HCT116 (cell line): ENCODE results near the gene OR4D1. TPM values are rescaled to one million over a fixed set of nuclear protein-coding genes. Genes with fewer than 3 reads are reported as not detected.

ENCODE experiments used
- ATAC-seq: fragments of 200-7000 bp; cut with Tn5 transposase; 2 replicates; pipeline ENCODE4 v1.9.1; 2020; ENCODE audit warnings: mild to moderate bottlenecking, moderate library complexity
- BruUV-seq: library from RNA; stranded (reverse); fragments of 400-500 nt; replicated peaks from 2 replicates; lab custom pipeline; 2021; lab: Mats Ljungman, UMichigan
- CTCF ChIA-PET: fragments of 300-600 bp; sonication (Branson Sonifier 250); formaldehyde crosslinking; loops from one replicate; lab custom pipeline; 2021; ENCODE audit warnings: antibody characterized with exemption; lab: Charles Lee
- POLR2A ChIA-PET: fragments of 300-600, 350-600 bp; sonication (Branson Sonifier 250); formaldehyde crosslinking; loops from one replicate; lab custom pipeline; 2021; ENCODE audit warnings: antibody characterized with exemption; lab: Charles Lee
- RAD21 ChIA-PET, 2 experiments: fragments of 300-600 bp; sonication (Branson Sonifier 250); formaldehyde crosslinking; loops; one replicate each; lab custom pipeline; 2023; ENCODE audit warnings: low total read pairs in 2 of 2; ENCODE audit not compliant: uncharacterized antibody in 2 of 2, unreplicated experiment in 2 of 2, low non-redundant PET in 1 of 2; lab: Charles Lee
- DNase-seq: peaks from one replicate; pipeline ENCODE4 v3.0.0-alpha.2; 2010; ENCODE audit warnings: low read depth, low spot score
- H2AFZ ChIP-seq: fragments of 200-600 bp; shearing (Covaris generic), sonication (generic); 2 replicates; pipeline ENCODE4 v1.6.1; 2017; ENCODE audit warnings: low read depth, mixed run types, mixed read lengths, antibody characterized with exemption, low read length; ENCODE audit not compliant: poor library complexity, severe bottlenecking
- H3K27ac ChIP-seq: 2 replicates; pipeline ENCODE4 v1.5.1; 2012; ENCODE audit warnings: low read depth, low read length
- H3K27me3 ChIP-seq: fragments of 200-600 bp; sonication (generic); 2 replicates; pipeline ENCODE4 v1.6.1; 2016; ENCODE audit warnings: mixed run types, low read length, mixed read lengths; ENCODE audit not compliant: insufficient read depth
- H3K36me3 ChIP-seq, 2 experiments: fragments of 200-500 bp in 1 of 2; fragments of 200-600 bp in 1 of 2; sonication (Bioruptor generic) in 1 of 2; sonication (generic) in 1 of 2; 2 replicates each; pipeline versions ENCODE4 v1.5.1 to v1.6.1; 2014 to 2016; ENCODE audit warnings: low read length in 2 of 2, inconsistent platforms in 1 of 2, mixed read lengths in 1 of 2, mixed run types in 1 of 2; ENCODE audit not compliant: insufficient read depth in 2 of 2, control insufficient read depth in 1 of 2
- H3K4me1 ChIP-seq, 2 experiments: fragments of 200-600 bp in 1 of 2; sonication (generic) in 1 of 2; 2 replicates each; pipeline versions ENCODE4 v1.5.1 to v1.6.1; 2012 to 2017; ENCODE audit warnings: low read length in 2 of 2, inconsistent platforms in 1 of 2, mild to moderate bottlenecking in 1 of 2, mixed read lengths in 1 of 2, mixed run types in 1 of 2, moderate library complexity in 1 of 2; ENCODE audit not compliant: insufficient read depth in 2 of 2, control insufficient read depth in 1 of 2
- H3K4me2 ChIP-seq: fragments of 200-600 bp; sonication (generic); 2 replicates; pipeline ENCODE4 v1.6.1; 2017; ENCODE audit warnings: mixed run types, low read length, mixed read lengths
- H3K4me3 ChIP-seq, 2 experiments: fragments of 200-600 bp in 1 of 2; sonication (generic) in 1 of 2; replicated peaks in 1 of 2; 2 replicates each; pipeline ENCODE4 v1.5.1; 2011 to 2016; ENCODE audit warnings: low read length in 2 of 2, control low read depth in 1 of 2, low read depth in 1 of 2, mild to moderate bottlenecking in 1 of 2, mixed read lengths in 1 of 2, mixed run types in 1 of 2
- H3K79me2 ChIP-seq: fragments of 200-600 bp; sonication (generic); 2 replicates; pipeline ENCODE4 v1.6.1; 2017; ENCODE audit warnings: mild to moderate bottlenecking, mixed run types, low read length, moderate library complexity, mixed read lengths; ENCODE audit not compliant: insufficient read depth
- H3K9ac ChIP-seq: fragments of 200-600 bp; sonication (generic); 2 replicates; pipeline ENCODE4 v1.6.1; 2016; ENCODE audit warnings: low read length, mixed read lengths
- H3K9me2 ChIP-seq: fragments of 200-600 bp; sonication (generic), shearing (Covaris generic); 2 replicates; pipeline ENCODE4 v1.6.1; 2017; ENCODE audit warnings: mixed run types, mild to moderate bottlenecking, moderate library complexity; ENCODE audit not compliant: insufficient read depth
- H3K9me3 ChIP-seq, 2 experiments: fragments of 200-500 bp in 1 of 2; fragments of 200-600 bp in 1 of 2; sonication (Bioruptor generic) in 1 of 2; sonication (generic) in 1 of 2; 2 replicates each; pipeline ENCODE4 v1.6.1; 2014 to 2017; ENCODE audit warnings: low read length in 2 of 2, mixed read lengths in 2 of 2, inconsistent platforms in 1 of 2, low read depth in 1 of 2, mild to moderate bottlenecking in 1 of 2, mixed run types in 1 of 2, moderate library complexity in 1 of 2; ENCODE audit not compliant: control insufficient read depth in 1 of 2, insufficient read depth in 1 of 2
- H4K20me1 ChIP-seq: fragments of 200-600 bp; sonication (generic), shearing (Covaris generic); 2 replicates; pipeline ENCODE4 v1.6.1; 2017; ENCODE audit warnings: mixed run types, mild to moderate bottlenecking, moderate library complexity; ENCODE audit not compliant: insufficient read depth
- CBX3 ChIP-seq: IDR thresholded peaks from 2 replicates; pipeline ENCODE4 v1.6.1; 2012; ENCODE audit warnings: low read depth
- CEBPB ChIP-seq: IDR thresholded peaks from 2 replicates; pipeline ENCODE4 v1.6.1; 2012; ENCODE audit warnings: low read depth
- EGR1 ChIP-seq: IDR thresholded peaks from 2 replicates; pipeline ENCODE4 v1.6.1; 2012; ENCODE audit warnings: low read depth
- ELF1 ChIP-seq: IDR thresholded peaks from 2 replicates; pipeline ENCODE4 v1.6.1; 2012; ENCODE audit warnings: low read depth, borderline replicate concordance
- EZH2phosphoT487 ChIP-seq: fragments of 200-600 bp; IDR thresholded peaks from 2 replicates; pipeline ENCODE4 v1.6.1; 2018; ENCODE audit warnings: antibody characterized with exemption, borderline replicate concordance
- FOSL1 ChIP-seq: IDR thresholded peaks from 2 replicates; pipeline ENCODE4 v1.6.1; 2012; ENCODE audit warnings: low read depth
- JUND ChIP-seq: IDR thresholded peaks from 2 replicates; pipeline ENCODE4 v1.6.1; 2012
- RAD21 ChIP-seq: IDR thresholded peaks from 2 replicates; pipeline ENCODE4 v1.6.1; 2012; ENCODE audit warnings: low read depth, mild to moderate bottlenecking
- SIN3A ChIP-seq: IDR thresholded peaks from 2 replicates; pipeline ENCODE4 v1.6.1; 2012; ENCODE audit warnings: low read depth
- intact Hi-C: fragments of 100-400 bp; cut with micrococcal nuclease; formaldehyde crosslinking; loops from 2 replicates; pipeline ENCODE4 v1.10.0; 2022
- total RNA-seq: library from RNA; stranded (reverse); gene quantifications from one replicate; pipeline ENCODE4 v1.2.1, GENCODE V29; 2021; ENCODE audit not compliant: unreplicated experiment
- TF ChIP-seq, protein P1 (sequence below), 3 experiments: fragments of 200-600 bp in 1 of 3; sonication (generic) in 1 of 3; IDR thresholded peaks in 2 of 3; conservative IDR thresholded peaks in 1 of 3; 2 replicates each; pipeline ENCODE4 v1.5.1; 2012 to 2017; ENCODE audit warnings: low read depth in 2 of 3, low read length in 2 of 3, antibody characterized with exemption in 1 of 3, borderline replicate concordance in 1 of 3, control low read depth in 1 of 3, mild to moderate bottlenecking in 1 of 3, mixed read lengths in 1 of 3, mixed run types in 1 of 3, moderate library complexity in 1 of 3; ENCODE audit not compliant: insufficient read depth in 1 of 3
- TF ChIP-seq, protein P2 (sequence below): IDR thresholded peaks from 2 replicates; pipeline ENCODE4 v1.6.1; 2012; ENCODE audit warnings: low read depth
- TF ChIP-seq, protein P3 (sequence below): IDR thresholded peaks from 2 replicates; pipeline ENCODE4 v1.6.1; 2012

Gene OR4D1
- total RNA-seq, 1 experiment from 2014 or later, result not detected

DNA sequence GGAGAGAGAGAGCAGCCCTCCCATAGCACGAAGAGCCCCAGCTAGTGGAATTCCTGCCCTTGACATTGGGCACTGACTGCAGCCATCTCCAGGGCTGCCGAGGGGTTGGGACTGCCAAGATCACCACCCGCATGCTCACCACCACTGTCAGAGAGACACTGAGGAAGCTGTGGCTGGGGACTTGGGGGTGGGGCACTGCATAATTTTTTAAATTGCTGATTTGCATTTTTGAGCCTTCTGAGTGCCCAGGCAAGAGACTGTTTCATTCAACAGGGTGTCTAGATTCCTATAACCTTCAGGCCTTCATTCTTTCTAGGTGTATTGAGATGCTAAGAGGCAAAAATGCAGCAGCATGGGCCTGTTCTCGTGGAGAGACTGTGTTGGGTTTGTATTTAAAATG is 35.3 kb downstream of the OR4D1 start:
- H3K36me3 ChIP-seq, result no peaks in the 10 kb centered on the region
- H3K79me2 ChIP-seq, result no peaks in the 10 kb centered on the region
- H3K9me2 ChIP-seq, result no peaks in the 10 kb centered on the region
- ATAC-seq (no peak), DNase-seq (no peak)
- CTCF ChIA-PET, result interaction anchor here (1.1 to 1.8 kb wide), 2 partner anchors 11 to 17 kb away, joined by 4 to 6 read pairs; no protein-coding TSS in a partner anchor
- no peak overlapping the region for H3K4me2 ChIP-seq
- RAD21 ChIA-PET, result no interaction called here
- no peaks in the 10 kb centered on the region for H4K20me1 ChIP-seq
- BruUV-seq, result no TSS peak
- TF ChIP-seq EGR1, result no peak
- TF ChIP-seq, protein P1, sequence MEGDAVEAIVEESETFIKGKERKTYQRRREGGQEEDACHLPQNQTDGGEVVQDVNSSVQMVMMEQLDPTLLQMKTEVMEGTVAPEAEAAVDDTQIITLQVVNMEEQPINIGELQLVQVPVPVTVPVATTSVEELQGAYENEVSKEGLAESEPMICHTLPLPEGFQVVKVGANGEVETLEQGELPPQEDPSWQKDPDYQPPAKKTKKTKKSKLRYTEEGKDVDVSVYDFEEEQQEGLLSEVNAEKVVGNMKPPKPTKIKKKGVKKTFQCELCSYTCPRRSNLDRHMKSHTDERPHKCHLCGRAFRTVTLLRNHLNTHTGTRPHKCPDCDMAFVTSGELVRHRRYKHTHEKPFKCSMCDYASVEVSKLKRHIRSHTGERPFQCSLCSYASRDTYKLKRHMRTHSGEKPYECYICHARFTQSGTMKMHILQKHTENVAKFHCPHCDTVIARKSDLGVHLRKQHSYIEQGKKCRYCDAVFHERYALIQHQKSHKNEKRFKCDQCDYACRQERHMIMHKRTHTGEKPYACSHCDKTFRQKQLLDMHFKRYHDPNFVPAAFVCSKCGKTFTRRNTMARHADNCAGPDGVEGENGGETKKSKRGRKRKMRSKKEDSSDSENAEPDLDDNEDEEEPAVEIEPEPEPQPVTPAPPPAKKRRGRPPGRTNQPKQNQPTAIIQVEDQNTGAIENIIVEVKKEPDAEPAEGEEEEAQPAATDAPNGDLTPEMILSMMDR (IDR thresholded peaks at IDR 0.05 in 2 of 3, conservative IDR thresholded peaks at IDR 0.05 in 1 of 3; ENCODE audit: borderline replicate concordance in 1 of 3, insufficient read depth in 1 of 3, low read depth in 2 of 3, low read length in 2 of 3), result no peak
- intact Hi-C loops, result no loop called here
- no peak overlapping the region for H3K9ac ChIP-seq
- H3K4me3 ChIP-seq, result no peak overlapping the region
- no peak overlapping the region for H2AFZ ChIP-seq
- peaks cover 8 to 15% of the 10 kb centered on the region in 2 experiments; a peak in 3 of 4 replicates for H3K4me1 ChIP-seq
- H3K27me3 ChIP-seq, result 0 out of 2 replicates have a peak, but pooled peaks cover 7% of the 10 kb centered on the region
- POLR2A ChIA-PET, result no interaction called here
- H3K9me3 ChIP-seq, result no peaks in the 10 kb centered on the region
- no peak overlapping the region for H3K27ac ChIP-seq

DNA sequence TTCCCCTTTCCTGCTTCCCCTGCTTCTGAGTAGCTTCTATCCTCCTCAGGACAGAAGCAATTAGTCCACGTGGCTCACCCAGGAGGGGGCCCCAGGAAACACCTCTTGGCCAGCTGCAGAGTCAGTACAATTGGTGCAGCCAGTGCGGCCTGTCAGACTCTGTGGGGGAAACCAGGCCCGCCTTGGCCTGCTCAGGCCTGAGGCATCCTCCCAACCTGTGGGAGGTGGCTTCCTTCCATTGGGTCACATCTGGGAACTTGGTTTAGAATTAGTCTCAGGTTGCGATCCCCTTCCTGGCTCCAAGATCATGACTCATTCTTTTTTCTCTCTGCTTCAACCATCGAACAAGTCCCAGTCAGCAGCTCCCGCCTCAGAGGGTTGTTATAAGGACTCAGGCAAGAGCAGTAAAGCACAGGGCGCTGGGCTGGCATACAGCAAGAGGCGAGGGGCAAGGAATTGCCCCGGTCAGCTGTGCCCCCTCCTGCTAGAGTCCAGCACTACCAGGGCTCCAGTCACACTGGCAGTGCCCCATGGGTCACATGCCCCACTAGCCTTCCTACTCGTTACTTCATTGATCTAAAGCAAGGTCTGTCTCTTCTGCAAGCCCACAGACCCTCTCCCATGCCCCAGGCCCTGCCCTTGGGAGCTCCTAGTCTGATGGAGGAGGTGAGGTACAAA is 36.3 kb downstream of the OR4D1 start:
- Histone ChIP-seq H3K27ac (peak overlapping the region; percentile 2; the same call in 1 of the 2 replicates), H3K4me3 (no peak overlapping the region), H3K9me3 (no peaks in the 10 kb centered on the region), H2AFZ (peak overlapping the region; percentile 19), H3K4me2 (peak overlapping the region; percentile 58), H3K4me1 (peaks cover 9 to 19% of the 10 kb centered on the region in 2 experiments), H3K79me2 (no peaks in the 10 kb centered on the region), H4K20me1 (no peaks in the 10 kb centered on the region), H3K36me3 (no peaks in the 10 kb centered on the region), H3K27me3 (0 out of 2 replicates have a peak, but pooled peaks cover 7% of the 10 kb centered on the region), H3K9me2 (no peaks in the 10 kb centered on the region), H3K9ac (no peak overlapping the region)
- intact Hi-C loops, result no loop called here
- CTCF ChIA-PET, result interaction anchor here (1.1 to 1.8 kb wide), 2 partner anchors 12 to 16 kb away, joined by 4 to 6 read pairs; no protein-coding TSS in a partner anchor
- no TSS peak for BruUV-seq
- POLR2A ChIA-PET, result no interaction called here
- DNase-seq, result peak; percentile 55
- peak; percentile 91 for ATAC-seq
- RAD21 ChIA-PET, result no interaction called here
- TF ChIP-seq ELF1 (no peak), JUND (peak; percentile 46), CBX3 (no peak), EGR1 (no peak), EZH2phosphoT487 (no peak), SIN3A (no peak), CEBPB (no peak), RAD21 (no peak), FOSL1 (peak; percentile 29)
- TF ChIP-seq, protein P2, sequence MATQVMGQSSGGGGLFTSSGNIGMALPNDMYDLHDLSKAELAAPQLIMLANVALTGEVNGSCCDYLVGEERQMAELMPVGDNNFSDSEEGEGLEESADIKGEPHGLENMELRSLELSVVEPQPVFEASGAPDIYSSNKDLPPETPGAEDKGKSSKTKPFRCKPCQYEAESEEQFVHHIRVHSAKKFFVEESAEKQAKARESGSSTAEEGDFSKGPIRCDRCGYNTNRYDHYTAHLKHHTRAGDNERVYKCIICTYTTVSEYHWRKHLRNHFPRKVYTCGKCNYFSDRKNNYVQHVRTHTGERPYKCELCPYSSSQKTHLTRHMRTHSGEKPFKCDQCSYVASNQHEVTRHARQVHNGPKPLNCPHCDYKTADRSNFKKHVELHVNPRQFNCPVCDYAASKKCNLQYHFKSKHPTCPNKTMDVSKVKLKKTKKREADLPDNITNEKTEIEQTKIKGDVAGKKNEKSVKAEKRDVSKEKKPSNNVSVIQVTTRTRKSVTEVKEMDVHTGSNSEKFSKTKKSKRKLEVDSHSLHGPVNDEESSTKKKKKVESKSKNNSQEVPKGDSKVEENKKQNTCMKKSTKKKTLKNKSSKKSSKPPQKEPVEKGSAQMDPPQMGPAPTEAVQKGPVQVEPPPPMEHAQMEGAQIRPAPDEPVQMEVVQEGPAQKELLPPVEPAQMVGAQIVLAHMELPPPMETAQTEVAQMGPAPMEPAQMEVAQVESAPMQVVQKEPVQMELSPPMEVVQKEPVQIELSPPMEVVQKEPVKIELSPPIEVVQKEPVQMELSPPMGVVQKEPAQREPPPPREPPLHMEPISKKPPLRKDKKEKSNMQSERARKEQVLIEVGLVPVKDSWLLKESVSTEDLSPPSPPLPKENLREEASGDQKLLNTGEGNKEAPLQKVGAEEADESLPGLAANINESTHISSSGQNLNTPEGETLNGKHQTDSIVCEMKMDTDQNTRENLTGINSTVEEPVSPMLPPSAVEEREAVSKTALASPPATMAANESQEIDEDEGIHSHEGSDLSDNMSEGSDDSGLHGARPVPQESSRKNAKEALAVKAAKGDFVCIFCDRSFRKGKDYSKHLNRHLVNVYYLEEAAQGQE, result no peak
- TF ChIP-seq, protein P3, sequence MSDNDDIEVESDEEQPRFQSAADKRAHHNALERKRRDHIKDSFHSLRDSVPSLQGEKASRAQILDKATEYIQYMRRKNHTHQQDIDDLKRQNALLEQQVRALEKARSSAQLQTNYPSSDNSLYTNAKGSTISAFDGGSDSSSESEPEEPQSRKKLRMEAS, result no peak
